ENCODE measurements around the gene SPAG8.

- TF ChIP-seq, protein P1, sequence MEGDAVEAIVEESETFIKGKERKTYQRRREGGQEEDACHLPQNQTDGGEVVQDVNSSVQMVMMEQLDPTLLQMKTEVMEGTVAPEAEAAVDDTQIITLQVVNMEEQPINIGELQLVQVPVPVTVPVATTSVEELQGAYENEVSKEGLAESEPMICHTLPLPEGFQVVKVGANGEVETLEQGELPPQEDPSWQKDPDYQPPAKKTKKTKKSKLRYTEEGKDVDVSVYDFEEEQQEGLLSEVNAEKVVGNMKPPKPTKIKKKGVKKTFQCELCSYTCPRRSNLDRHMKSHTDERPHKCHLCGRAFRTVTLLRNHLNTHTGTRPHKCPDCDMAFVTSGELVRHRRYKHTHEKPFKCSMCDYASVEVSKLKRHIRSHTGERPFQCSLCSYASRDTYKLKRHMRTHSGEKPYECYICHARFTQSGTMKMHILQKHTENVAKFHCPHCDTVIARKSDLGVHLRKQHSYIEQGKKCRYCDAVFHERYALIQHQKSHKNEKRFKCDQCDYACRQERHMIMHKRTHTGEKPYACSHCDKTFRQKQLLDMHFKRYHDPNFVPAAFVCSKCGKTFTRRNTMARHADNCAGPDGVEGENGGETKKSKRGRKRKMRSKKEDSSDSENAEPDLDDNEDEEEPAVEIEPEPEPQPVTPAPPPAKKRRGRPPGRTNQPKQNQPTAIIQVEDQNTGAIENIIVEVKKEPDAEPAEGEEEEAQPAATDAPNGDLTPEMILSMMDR (IDR thresholded peaks at IDR 0.05): no peak
- TF ChIP-seq EP300 (IDR thresholded peaks at IDR 0.05): no peak
Measured at GRCh38 chr9:35844628-35845270, 32.7 kb upstream of the SPAG8 start.
